CD4-positive, alpha-beta T cell (primary cell): ENCODE results near the gene EIF5AL1. TPM values are rescaled to one million over a fixed set of nuclear protein-coding genes. Genes with fewer than 3 reads are reported as not detected.
"Not testable (repeated sequence)": the region's sequence is repeated elsewhere in the genome, so short reads cannot be mapped to it uniquely, and the experiment has no call there.

Experiments
- ATAC-seq: fragments of 200-7000 bp; cut with Tn5 transposase; one replicate; pipeline ENCODE4 v1.10.0; 2022; ENCODE audit warnings: mild to moderate bottlenecking; ENCODE audit not compliant: poor library complexity
- CTCF ChIA-PET: fragments of 350-600 bp; sonication (Branson Sonifier 250); formaldehyde crosslinking; loops from one replicate; lab custom pipeline; 2021; ENCODE audit warnings: antibody characterized with exemption, inconsistent platforms; lab: Charles Lee
- POLR2A ChIA-PET: fragments of 350-600 bp; sonication (Branson Sonifier 250); formaldehyde crosslinking; loops from one replicate; lab custom pipeline; 2021; ENCODE audit warnings: antibody characterized with exemption, inconsistent platforms; lab: Charles Lee
- DNase-seq, 14 experiments: peaks; one replicate each; pipeline ENCODE4 v3.0.0-alpha.2; 2013 to 2020; ENCODE audit warnings: mixed read lengths in 2 of 14
- H3K27ac ChIP-seq, 2 donors: one replicate each; pipeline versions ENCODE4 v1.5.1 to v1.7.0; 2013; ENCODE audit warnings: low read length in 2 of 2, low read depth in 1 of 2, mild to moderate bottlenecking in 1 of 2
- H3K27me3 ChIP-seq, 2 experiments: 1 replicate in 1 of 2; 2 replicates in 1 of 2; pipeline versions ENCODE4 v1.6.1 to v1.7.0; 2013; ENCODE audit warnings: low read length in 2 of 2, control low read depth in 1 of 2, mild to moderate bottlenecking in 1 of 2, moderate library complexity in 1 of 2; ENCODE audit not compliant: insufficient read depth in 2 of 2, control insufficient read depth in 1 of 2
- H3K36me3 ChIP-seq: one replicate; pipeline ENCODE4 v1.6.1; 2013; ENCODE audit warnings: low read length, control low read depth; ENCODE audit not compliant: insufficient read depth
- H3K4me1 ChIP-seq: one replicate; pipeline ENCODE4 v1.6.1; 2013; ENCODE audit warnings: low read length, control low read depth; ENCODE audit not compliant: insufficient read depth
- H3K4me3 ChIP-seq: one replicate; pipeline ENCODE4 v1.5.1; 2013; ENCODE audit warnings: mild to moderate bottlenecking, low read length, moderate library complexity
- H3K9me3 ChIP-seq, 2 experiments: 1 replicate in 1 of 2; 2 replicates in 1 of 2; pipeline versions ENCODE4 v1.6.1 to v1.7.0; 2013; ENCODE audit warnings: low read length in 2 of 2, mild to moderate bottlenecking in 2 of 2, control low read depth in 1 of 2, moderate library complexity in 1 of 2; ENCODE audit not compliant: control insufficient read depth in 1 of 2, insufficient read depth in 1 of 2
- H3K27ac Mint-ChIP-seq: one replicate; pipeline ENCODE4 v1.8.0; 2020; ENCODE audit warnings: mixed read lengths
- H3K27me3 Mint-ChIP-seq: one replicate; pipeline ENCODE4 v1.8.0; 2021; ENCODE audit warnings: mixed read lengths
- H3K36me3 Mint-ChIP-seq: one replicate; pipeline ENCODE4 v1.8.0; 2021; ENCODE audit warnings: low read depth, mixed read lengths
- H3K4me1 Mint-ChIP-seq: one replicate; pipeline ENCODE4 v1.8.0; 2021; ENCODE audit warnings: low read depth, mixed read lengths
- H3K4me3 Mint-ChIP-seq: one replicate; pipeline ENCODE4 v1.8.0; 2020; ENCODE audit warnings: mild to moderate bottlenecking, mixed read lengths
- H3K9me3 Mint-ChIP-seq: one replicate; pipeline ENCODE4 v1.8.0; 2020; ENCODE audit warnings: mixed read lengths
- intact Hi-C, 2 experiments: fragments of 100-400 bp; cut with DNase I in 1 of 2; cut with micrococcal nuclease in 1 of 2; formaldehyde crosslinking; loops; one replicate each; pipeline versions ENCODE4 v1.15.1 to v1.9.0; 2023 to 2025; cut with DNase I, micrococcal nuclease
- total RNA-seq, 174 experiments: library from RNA in 2 of 174; stranded (reverse) in 2 of 174; gene quantifications; one replicate each; pipeline ENCODE4 v1.2.3 and lab custom pipeline; 2021 to 2026

Gene EIF5AL1
- total RNA-seq, 2 experiments from 2014 or later = 0.11 to 0.14 TPM

DNA sequence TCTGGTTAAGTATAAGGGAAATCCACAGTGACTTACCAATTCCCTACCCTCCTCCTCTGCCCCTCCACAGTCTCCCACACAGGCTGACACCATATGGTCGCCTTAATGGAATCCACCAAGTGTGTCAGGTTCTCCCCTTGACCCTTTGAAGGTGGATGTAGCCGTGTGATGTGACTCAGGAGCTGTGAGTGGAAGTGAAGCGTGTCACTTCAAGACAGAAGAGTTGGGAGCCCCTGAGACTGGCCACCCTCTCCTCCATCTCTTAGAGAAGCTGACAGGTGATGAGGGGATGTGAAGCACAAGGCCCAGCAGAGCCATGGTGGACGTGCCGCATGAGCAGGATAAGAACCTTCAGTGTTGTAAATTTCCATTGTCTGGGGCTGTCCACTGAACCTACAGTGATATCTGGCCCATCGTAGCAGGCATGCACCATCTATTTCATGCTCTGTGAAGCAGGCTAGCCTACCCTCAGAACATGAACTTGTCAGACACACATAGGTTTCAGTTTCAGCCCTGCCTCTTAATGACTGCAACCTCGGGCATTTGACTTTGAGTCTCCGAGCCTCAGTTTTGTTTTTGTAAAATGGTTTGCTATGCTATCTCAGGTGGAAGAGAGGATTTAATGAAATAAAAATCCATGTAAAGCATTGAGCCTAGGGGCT, 12.8 kb downstream of the EIF5AL1 start:
- not testable (repeated sequence) for H3K4me1 ChIP-seq

DNA sequence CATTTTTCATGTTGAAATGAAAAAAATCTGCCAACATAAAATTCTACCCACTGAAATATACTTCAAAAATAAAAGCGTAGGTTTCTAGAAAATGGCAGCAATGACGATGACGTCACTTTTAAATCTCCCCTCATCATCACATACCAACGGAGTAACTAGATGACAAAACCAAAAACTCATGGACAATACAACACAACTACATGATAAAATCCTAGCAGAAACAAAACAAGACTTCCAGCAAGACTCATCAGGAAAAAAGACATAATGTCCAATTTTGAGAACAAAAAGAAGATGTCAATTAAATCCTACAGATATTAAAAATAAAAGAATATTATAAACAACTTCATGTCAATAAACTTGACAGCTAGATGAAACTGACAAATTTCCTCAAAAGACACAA, 15.9 kb downstream of the EIF5AL1 start:
- H3K27me3 Mint-ChIP-seq, H3K27ac Mint-ChIP-seq, intact Hi-C loops, H3K27ac ChIP-seq, H3K4me1 Mint-ChIP-seq, ATAC-seq, H3K4me3 Mint-ChIP-seq, H3K9me3 Mint-ChIP-seq, H3K36me3 Mint-ChIP-seq, H3K27me3 ChIP-seq, POLR2A ChIA-PET, H3K4me3 ChIP-seq, DNase-seq, H3K4me1 ChIP-seq, H3K9me3 ChIP-seq, H3K36me3 ChIP-seq, CTCF ChIA-PET: not testable (repeated sequence)

More for the DNA sequence above, 12.8 kb downstream of the EIF5AL1 start:
- H3K9me3 Mint-ChIP-seq, H3K36me3 Mint-ChIP-seq, H3K27ac Mint-ChIP-seq, intact Hi-C loops, H3K27me3 ChIP-seq, POLR2A ChIA-PET, H3K4me3 Mint-ChIP-seq, DNase-seq, H3K4me1 Mint-ChIP-seq, H3K27ac ChIP-seq, ATAC-seq, H3K4me3 ChIP-seq, H3K27me3 Mint-ChIP-seq, H3K9me3 ChIP-seq, H3K36me3 ChIP-seq, CTCF ChIA-PET: not testable (repeated sequence)

DNA sequence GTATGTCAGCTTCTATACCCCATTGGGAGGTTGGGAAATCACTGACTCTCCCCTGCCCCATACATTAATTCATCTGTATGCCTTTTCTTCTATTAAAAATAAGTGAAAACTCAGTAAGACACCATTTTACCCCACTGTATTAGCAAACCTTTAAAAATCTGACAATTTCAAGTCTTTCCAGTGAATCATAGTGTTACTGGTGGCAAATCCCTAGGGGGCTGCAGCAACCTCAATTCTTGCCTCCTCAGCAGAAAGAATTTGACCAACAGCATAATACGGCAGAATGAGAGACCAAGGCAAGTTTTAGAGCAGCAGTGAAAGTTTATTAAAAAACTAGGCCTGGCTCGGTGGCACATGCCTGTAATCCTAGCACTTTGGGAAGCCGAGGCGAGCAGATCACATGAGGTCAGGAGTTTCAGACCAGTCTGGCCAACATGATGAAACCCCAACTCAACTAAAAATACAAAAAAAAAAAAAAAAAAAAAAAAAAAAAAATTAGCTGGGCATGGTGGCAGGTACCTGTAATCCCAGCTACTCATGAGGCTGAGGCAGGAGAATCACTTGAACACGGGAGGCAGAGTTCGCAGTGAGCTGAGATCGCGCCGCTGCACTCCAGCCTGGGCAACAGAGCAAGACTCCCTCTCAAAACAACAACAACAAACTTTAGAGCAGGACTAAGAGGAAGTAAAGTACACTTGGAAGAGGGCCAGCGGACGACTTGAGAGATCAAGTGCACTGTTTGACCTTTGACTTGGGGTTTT, 21.0 kb downstream of the EIF5AL1 start:
- H3K4me3 Mint-ChIP-seq, H3K27me3 ChIP-seq, H3K4me3 ChIP-seq, H3K27me3 Mint-ChIP-seq, H3K27ac Mint-ChIP-seq, H3K4me1 Mint-ChIP-seq, POLR2A ChIA-PET, H3K27ac ChIP-seq, H3K36me3 Mint-ChIP-seq, CTCF ChIA-PET, ATAC-seq, H3K36me3 ChIP-seq, H3K9me3 ChIP-seq, H3K9me3 Mint-ChIP-seq, DNase-seq, H3K4me1 ChIP-seq: not testable (repeated sequence)
- intact Hi-C loops = loop anchor here in 1 of 2 experiments (10.0 kb wide), 1 partner anchor 511 kb away; no protein-coding TSS in a partner anchor

DNA sequence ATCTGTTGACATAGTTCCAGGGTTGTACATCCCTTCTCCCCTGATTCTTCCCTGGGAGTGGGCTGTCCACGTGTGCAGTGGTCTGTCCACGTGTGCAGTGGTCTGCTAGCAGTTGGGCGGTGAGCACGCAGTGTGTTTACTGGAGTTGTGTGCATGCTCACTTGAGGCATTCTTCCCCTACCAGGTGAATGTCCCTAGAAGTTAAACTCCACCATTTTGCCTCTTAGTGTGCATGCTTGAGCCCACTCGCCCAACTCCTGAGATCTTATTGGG, 21.5 kb downstream of the EIF5AL1 start:
- H3K27ac Mint-ChIP-seq, H3K9me3 Mint-ChIP-seq, H3K4me3 Mint-ChIP-seq, CTCF ChIA-PET, H3K27me3 ChIP-seq, POLR2A ChIA-PET, DNase-seq, H3K4me3 ChIP-seq, H3K9me3 ChIP-seq, H3K4me1 Mint-ChIP-seq, H3K36me3 ChIP-seq, ATAC-seq, H3K4me1 ChIP-seq, H3K27me3 Mint-ChIP-seq, H3K27ac ChIP-seq, H3K36me3 Mint-ChIP-seq: not testable (repeated sequence)
- intact Hi-C loops = loop anchor here in 1 of 2 experiments (10.0 kb wide), 1 partner anchor 511 kb away; no protein-coding TSS in a partner anchor

DNA sequence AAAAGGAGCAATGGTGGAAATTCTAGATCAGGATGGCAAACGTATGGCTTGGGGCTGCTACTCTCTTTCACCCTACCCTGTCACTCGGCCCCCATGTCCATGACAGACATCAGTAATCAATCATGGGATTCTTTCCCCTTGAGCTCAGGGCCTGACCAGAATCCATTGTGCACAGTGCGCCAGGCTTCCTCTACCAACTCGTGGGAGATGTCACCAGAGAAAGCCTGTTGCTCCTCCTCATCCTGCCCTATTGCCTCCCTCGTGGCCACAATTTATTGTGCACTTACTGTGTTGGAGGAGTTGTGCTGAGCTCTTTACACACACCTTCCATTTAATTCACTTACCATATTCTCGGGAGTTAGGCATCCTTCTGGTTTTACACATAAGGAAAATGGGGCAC, 26.0 kb downstream of the EIF5AL1 start:
- CTCF ChIA-PET = not testable (repeated sequence)

DNA sequence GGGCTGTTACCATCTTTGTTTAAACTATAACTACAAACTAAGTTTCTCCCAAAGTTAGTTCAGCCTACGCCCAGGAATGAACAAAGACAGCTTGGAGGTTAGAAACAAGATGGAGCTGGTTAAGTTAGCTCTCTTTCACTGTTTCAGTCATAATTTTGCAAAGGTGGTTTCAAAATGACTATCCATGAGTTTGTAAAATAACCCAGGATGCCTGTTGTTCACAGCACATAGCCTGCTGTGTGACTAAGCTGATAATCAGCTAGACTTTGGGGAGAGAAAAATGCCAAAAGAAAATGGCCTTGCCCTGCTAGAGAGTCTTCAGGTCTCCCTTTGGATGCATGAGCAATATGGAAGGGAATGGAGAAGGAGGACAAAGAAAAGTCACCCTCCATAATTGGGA, 28.6 kb downstream of the EIF5AL1 start:
- DNase-seq, H3K9me3 Mint-ChIP-seq, H3K27ac Mint-ChIP-seq, H3K4me1 Mint-ChIP-seq, H3K36me3 ChIP-seq, H3K27me3 ChIP-seq, CTCF ChIA-PET, H3K9me3 ChIP-seq, H3K27me3 Mint-ChIP-seq, H3K27ac ChIP-seq, intact Hi-C loops, H3K36me3 Mint-ChIP-seq, ATAC-seq, H3K4me3 Mint-ChIP-seq, H3K4me3 ChIP-seq, H3K4me1 ChIP-seq, POLR2A ChIA-PET: not testable (repeated sequence)

More for the DNA sequence above, 26.0 kb downstream of the EIF5AL1 start:
- POLR2A ChIA-PET, H3K4me3 Mint-ChIP-seq, H3K27ac ChIP-seq, H3K9me3 ChIP-seq, H3K36me3 ChIP-seq, DNase-seq, H3K27ac Mint-ChIP-seq, H3K27me3 Mint-ChIP-seq, H3K9me3 Mint-ChIP-seq, H3K4me1 Mint-ChIP-seq, H3K4me3 ChIP-seq, ATAC-seq, H3K4me1 ChIP-seq, H3K27me3 ChIP-seq, H3K36me3 Mint-ChIP-seq: not testable (repeated sequence)
- intact Hi-C loops = loop anchor here (5.0 to 10.0 kb wide), 2 partner anchors 389 to 506 kb away; no protein-coding TSS in a partner anchor
